ENCODE results near the gene SLC25A25.

The SLC25A25 gene

GRCh38 chr9:128149001-128149701 lies 81.1 kb downstream of the SLC25A25 start, which contains the start of gene LCN2:
TSS of gene LCN2 (plus strand) at chr9:128149453. CDS start at chr9:128149526, 73 bp downstream.
- no peak for DNase-seq

DNA sequence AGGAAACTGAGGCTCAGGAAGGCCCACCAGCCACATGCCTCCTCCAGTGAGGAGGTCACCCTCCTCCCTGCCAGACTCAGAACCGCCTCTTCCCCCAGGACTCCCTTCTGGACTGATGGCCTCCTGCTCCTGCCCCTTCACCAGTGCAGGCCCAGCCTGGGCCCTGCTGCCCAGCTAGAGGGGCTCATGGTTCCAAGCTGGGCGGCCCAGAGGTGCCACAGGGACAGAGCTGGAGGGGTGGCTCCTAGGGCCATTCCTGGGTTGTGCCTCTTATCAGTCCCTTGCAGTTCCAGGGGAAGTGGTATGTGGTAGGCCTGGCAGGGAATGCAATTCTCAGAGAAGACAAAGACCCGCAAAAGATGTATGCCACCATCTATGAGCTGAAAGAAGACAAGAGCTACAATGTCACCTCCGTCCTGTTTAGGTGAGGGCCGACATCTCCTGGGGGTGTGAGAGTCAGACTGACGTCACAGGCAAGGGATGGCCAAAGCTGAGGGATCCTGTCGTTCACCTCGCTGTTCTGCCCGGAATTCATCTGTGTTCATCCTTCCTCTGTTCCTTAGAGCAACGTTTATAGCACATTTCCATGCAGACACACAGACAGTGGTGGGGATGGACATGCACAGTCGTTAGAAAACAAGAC lies 82.0 kb downstream of the SLC25A25 start:
- DNase-seq: peak; percentile 49

- DNase-seq: no peak
These were observed 82.7 kb downstream of the SLC25A25 start for GRCh38 chr9:128150594-128151308.

DNA sequence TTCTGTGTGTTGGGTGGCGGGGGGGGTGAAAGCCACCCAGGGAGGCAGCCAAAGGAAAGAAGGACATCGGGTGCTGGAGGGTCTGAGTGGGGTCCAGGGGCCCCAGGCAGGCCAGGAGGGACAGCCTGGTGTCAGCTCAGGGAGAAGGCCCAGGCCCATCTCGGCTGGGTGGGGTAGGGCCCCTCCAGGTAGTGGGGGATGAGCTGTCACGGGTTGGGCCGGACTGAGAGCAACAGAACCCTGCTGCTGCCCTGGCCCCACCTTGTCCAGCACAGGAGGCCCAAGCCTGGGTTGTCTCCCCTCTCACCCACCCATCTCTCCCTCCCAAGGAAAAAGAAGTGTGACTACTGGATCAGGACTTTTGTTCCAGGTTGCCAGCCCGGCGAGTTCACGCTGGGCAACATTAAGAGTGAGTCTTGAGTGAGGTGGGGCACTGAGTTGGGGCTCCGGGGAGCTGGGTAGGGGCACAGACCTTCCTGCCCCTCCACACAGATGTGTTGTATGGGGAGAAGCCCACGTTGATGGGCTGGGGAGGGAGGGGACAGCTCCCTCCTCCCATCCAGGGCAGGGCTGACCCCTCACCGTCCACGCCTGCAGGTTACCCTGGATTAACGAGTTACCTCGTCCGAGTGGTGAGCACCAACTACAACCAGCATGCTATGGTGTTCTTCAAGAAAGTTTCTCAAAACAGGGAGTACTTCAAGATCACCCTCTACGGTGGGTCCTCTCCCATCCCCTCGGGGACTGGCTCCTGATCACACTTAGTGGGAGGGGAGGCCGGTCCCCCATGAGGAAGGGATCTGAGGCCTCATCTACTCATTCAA lies 83.5 kb downstream of the SLC25A25 start:
- no peak for DNase-seq

GRCh38 chr9:128152133-128153059 lies 84.4 kb downstream of the SLC25A25 start:
- DNase-seq: no peak

- DNase-seq: no peak
These were observed 85.3 kb downstream of the SLC25A25 start for GRCh38 chr9:128153060-128153946.

GRCh38 chr9:128153947-128154695 lies 86.1 kb downstream of the SLC25A25 start:
- no peak for DNase-seq

DNA sequence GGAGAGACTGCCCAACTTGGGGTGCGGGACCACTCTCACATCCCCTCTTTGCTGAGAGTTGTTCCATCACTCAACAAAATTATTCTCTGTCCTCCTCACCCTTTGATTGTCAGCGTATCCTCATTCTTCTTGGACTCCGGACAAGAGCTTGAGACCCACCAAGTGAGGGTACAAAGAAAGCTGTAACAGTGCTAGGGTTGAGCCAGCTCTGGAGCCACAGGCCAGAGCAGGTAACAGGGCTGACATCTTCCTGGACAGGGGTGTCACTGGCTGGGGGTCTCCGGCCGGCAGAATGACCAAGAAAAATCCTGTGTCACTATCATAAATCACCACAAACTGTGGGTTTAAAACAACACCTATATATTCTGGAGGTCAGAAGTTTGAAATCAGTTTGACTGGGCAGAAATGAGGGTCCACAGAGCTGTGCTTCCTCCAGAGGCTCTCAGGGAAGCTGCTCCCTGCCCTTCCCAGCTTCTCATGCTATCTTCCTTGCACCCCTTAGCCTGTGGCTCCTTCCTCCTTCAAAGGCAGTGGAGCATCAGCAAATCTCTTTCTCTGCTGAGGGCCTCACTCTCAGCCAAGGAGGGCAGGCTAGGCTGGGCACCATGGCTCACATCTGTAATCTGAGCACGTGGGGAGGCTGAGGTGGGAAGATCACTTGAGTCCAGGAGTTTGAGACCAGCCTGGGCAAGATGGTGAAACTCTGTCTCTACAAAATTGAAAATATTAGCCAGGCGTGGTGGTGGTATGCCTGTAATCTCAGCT lies 87.9 kb downstream of the SLC25A25 start:
- DNase-seq: no peak
